Neutrophil (primary cell): ENCODE data around the gene TMEM229B.

ENCODE experiments used
- H3K27ac ChIP-seq: fragments of 200-600 bp; sonication (generic); 2 replicates; pipeline ENCODE4 v1.5.1; 2016; ENCODE audit warnings: mild to moderate bottlenecking, moderate library complexity
- H3K27me3 ChIP-seq: fragments of 200-600 bp; sonication (generic); 2 replicates; pipeline ENCODE4 v1.6.0; 2016; ENCODE audit warnings: mild to moderate bottlenecking
- H3K36me3 ChIP-seq: fragments of 200-600 bp; sonication (generic); 2 replicates; pipeline ENCODE4 v1.5.1; 2017
- H3K4me1 ChIP-seq, 2 experiments: fragments of 200-600 bp in 1 of 2; sonication (generic) in 1 of 2; 1 replicate in 1 of 2; 2 replicates in 1 of 2; pipeline versions ENCODE4 v1.5.1 to v1.6.1; 2013 to 2016; ENCODE audit warnings: low read depth in 1 of 2, low read length in 1 of 2, mild to moderate bottlenecking in 1 of 2, moderate library complexity in 1 of 2; ENCODE audit not compliant: control insufficient read depth in 1 of 2, insufficient read depth in 1 of 2
- H3K4me3 ChIP-seq, 2 experiments: fragments of 200-600 bp in 1 of 2; sonication (generic) in 1 of 2; 1 replicate in 1 of 2; 2 replicates in 1 of 2; pipeline ENCODE4 v1.5.1; 2013 to 2016; ENCODE audit warnings: low read depth in 1 of 2, low read length in 1 of 2, mild to moderate bottlenecking in 1 of 2, moderate library complexity in 1 of 2
- H3K9me3 ChIP-seq: fragments of 200-600 bp; sonication (generic); 2 replicates; pipeline ENCODE4 v1.5.1; 2016
- TF ChIP-seq, protein P1 (sequence below): fragments of 200-600 bp; sonication (generic); IDR thresholded peaks from 2 replicates; pipeline ENCODE4 v1.5.1; 2016; ENCODE audit warnings: antibody characterized with exemption

The TMEM229B gene

DNA sequence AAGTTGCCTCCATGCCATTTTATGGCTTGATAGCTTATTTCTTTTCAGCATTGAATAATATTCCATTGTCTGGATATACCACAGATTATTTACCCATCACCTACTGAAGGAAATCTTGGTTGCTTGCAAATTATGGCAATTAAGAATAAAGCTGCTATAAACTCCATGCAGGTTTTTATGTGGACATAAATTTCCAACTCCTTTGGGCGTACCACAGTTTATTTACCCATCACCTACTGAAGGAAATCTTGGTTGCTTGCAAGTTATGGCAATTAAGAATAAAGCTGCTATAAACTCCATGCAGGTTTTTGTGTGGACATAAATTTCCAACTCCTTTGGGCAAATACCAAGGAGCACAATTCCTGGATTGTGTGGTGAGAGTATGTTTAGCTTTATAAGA lies 32.0 kb upstream of the TMEM229B start:
- H3K36me3 ChIP-seq = no peaks in the 10 kb centered on the region
- H3K27me3 ChIP-seq = peaks cover 98% of the 10 kb centered on the region
- no peak overlapping the region for H3K27ac ChIP-seq
- no peaks in the 10 kb centered on the region for H3K9me3 ChIP-seq
- H3K4me1 ChIP-seq = peaks cover 2 to 3% of the 10 kb centered on the region in 2 experiments
- H3K4me3 ChIP-seq = no peak overlapping the region
- TF ChIP-seq, protein P1, sequence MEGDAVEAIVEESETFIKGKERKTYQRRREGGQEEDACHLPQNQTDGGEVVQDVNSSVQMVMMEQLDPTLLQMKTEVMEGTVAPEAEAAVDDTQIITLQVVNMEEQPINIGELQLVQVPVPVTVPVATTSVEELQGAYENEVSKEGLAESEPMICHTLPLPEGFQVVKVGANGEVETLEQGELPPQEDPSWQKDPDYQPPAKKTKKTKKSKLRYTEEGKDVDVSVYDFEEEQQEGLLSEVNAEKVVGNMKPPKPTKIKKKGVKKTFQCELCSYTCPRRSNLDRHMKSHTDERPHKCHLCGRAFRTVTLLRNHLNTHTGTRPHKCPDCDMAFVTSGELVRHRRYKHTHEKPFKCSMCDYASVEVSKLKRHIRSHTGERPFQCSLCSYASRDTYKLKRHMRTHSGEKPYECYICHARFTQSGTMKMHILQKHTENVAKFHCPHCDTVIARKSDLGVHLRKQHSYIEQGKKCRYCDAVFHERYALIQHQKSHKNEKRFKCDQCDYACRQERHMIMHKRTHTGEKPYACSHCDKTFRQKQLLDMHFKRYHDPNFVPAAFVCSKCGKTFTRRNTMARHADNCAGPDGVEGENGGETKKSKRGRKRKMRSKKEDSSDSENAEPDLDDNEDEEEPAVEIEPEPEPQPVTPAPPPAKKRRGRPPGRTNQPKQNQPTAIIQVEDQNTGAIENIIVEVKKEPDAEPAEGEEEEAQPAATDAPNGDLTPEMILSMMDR = no peak

DNA sequence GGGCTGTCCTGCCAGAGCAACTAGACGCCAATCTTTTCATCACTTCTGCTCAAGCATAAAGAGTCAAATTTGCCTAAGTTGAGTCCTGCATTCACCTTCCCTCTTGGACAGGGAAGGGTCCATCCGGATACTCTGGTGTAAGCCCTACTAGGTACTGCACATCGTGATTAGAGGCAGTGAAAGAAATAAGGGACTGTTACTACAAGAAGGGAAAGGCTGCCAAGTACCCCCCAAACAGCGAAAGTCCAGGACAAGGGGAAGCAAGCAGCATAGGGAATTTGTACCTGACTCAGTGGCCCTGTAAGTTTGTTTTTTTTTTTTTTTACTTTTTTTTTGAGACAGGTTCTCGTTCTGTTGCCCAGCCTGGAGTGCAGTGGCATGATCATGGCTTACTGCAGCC lies 30.9 kb upstream of the TMEM229B start:
- Histone ChIP-seq H3K4me1 (peaks cover 8% of the 10 kb centered on the region in 2 experiments), H3K27me3 (peaks cover 98% of the 10 kb centered on the region), H3K4me3 (no peak overlapping the region), H3K36me3 (no peaks in the 10 kb centered on the region), H3K9me3 (no peaks in the 10 kb centered on the region), H3K27ac (no peak overlapping the region)
- TF ChIP-seq, protein P1 = no peak

DNA sequence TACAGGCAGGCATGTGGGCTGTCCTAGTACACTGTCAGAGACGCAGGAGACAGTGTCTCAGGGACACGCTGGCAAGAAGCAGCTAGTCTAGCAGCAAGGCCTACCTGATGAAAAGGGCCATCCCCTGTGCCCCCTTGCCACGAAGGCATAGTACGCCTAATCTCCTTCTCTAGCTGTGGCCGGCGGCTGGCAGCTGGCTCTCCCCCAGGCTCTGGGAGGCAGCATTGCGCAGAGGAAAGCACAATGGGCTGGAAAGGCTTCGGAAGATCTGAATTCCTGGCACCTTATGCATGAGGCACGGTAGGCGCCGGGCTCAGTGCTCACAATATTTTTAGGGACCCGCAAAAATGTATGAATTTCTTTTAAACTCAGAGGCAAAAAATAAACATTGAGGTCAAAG lies 28.6 kb upstream of the TMEM229B start:
- H3K4me1 ChIP-seq = peaks cover 10% of the 10 kb centered on the region in 2 experiments
- TF ChIP-seq, protein P1 = no peak
- H3K9me3 ChIP-seq = no peaks in the 10 kb centered on the region
- H3K27me3 ChIP-seq = peaks cover 98% of the 10 kb centered on the region
- H3K27ac ChIP-seq = no peak overlapping the region
- H3K36me3 ChIP-seq = no peaks in the 10 kb centered on the region
- no peak overlapping the region for H3K4me3 ChIP-seq

DNA sequence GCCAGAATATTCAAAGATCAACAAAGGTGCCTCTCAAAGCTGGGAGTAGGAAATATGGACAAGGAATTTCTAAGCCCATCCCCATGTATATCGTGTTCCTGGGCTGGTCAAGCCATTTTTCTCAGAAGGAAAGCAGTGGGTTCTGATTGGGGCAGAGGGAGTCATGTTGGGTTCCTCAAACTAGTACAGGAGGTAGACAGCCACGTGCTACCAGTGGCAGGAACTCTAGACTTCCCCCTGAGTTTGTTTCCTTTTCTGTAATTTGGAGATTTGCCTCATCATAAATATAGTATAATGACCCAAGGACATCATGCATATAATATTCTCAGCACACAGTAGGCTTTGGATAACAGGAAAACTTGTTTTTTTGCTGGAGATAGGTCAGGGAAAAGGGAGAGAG lies 28.2 kb upstream of the TMEM229B start:
- TF ChIP-seq, protein P1 = no peak
- Histone ChIP-seq H3K36me3 (no peaks in the 10 kb centered on the region), H3K4me1 (peaks cover 10% of the 10 kb centered on the region in 2 experiments), H3K9me3 (no peaks in the 10 kb centered on the region), H3K27me3 (peaks cover 98% of the 10 kb centered on the region), H3K27ac (no peak overlapping the region), H3K4me3 (no peak overlapping the region)

DNA sequence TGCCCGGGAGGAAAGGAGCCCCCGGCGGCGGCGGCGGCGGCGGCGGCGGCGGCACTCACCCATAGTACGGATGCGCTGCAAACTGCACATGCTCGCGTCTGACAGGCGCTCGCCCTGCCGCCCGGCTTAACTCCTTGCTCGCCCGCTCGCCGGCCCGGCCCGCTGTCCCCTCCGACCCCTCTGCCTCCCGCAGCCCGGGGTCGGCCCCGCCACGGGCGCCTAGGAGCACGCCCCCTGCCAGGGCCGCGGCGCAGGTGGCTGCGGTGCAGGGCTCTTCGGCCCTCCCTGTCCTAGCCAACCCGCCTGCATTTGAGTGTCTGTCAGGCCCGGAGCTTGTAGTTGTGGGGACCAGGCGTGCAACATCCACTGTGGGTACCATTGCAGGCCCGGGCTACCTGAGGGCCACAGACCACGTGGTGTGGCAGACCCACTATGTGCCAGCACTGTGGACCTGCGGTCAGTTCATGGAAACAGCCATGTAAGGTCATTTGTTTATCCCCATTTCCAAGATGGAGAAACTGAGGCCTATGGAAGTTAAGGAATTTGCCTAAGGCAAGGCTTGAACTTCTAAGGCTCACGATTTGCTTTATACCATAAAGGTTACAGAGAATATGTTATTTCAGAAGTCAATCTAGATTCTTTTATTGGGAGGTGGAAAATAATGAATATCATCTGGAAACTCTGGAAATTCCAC lies 27.0 kb upstream of the TMEM229B start:
- Histone ChIP-seq H3K36me3 (no peaks in the 10 kb centered on the region), H3K27ac (no peak overlapping the region), H3K4me3 (peak overlapping the region; percentile 53 to 78), H3K27me3 (peaks cover 95% of the 10 kb centered on the region), H3K9me3 (no peaks in the 10 kb centered on the region), H3K4me1 (peaks cover 10% of the 10 kb centered on the region in 2 experiments)
- TF ChIP-seq, protein P1 = no peak
